RWPE2 (cell line): Measurements from ENCODE around the gene NR6A1.

Experiments used
- ATAC-seq: fragments of 200-7000 bp; cut with Tn5 transposase; 3 replicates; pipeline ENCODE4 v1.9.1; 2021; ENCODE audit warnings: low read depth
- DNase-seq: peaks from one replicate; pipeline ENCODE4 v3.0.0-alpha.2; 2020; ENCODE audit warnings: low spot score
- H3K27ac ChIP-seq: fragments of 450-650 bp; 2 replicates; pipeline ENCODE4 v1.5.1; 2017; ENCODE audit warnings: mild to moderate bottlenecking; ENCODE audit not compliant: poor library complexity, severe bottlenecking
- H3K27me3 ChIP-seq: fragments of 250-450 bp; sonication (Bioruptor Pico); 2 replicates; pipeline ENCODE4 v1.5.1; 2021; ENCODE audit warnings: mild to moderate bottlenecking, moderate library complexity; ENCODE audit not compliant: insufficient read depth, poor library complexity, severe bottlenecking
- H3K36me3 ChIP-seq: fragments of 250-450 bp; sonication (Bioruptor Pico); 2 replicates; pipeline ENCODE4 v1.5.1; 2020; ENCODE audit warnings: low read depth, mild to moderate bottlenecking, moderate library complexity
- H3K4me1 ChIP-seq: fragments of 250-450 bp; sonication (Bioruptor Pico); 2 replicates; pipeline ENCODE4 v1.5.1; 2021; ENCODE audit warnings: mild to moderate bottlenecking, moderate library complexity; ENCODE audit not compliant: insufficient read depth, poor library complexity, severe bottlenecking
- H3K4me3 ChIP-seq: fragments of 250-450 bp; sonication (Bioruptor Pico); 2 replicates; pipeline ENCODE4 v1.5.1; 2021; ENCODE audit warnings: mild to moderate bottlenecking, moderate library complexity; ENCODE audit not compliant: severe bottlenecking
- H3K9me3 ChIP-seq: fragments of 250-450 bp; sonication (Bioruptor Pico); 2 replicates; pipeline ENCODE4 v1.5.1; 2021; ENCODE audit warnings: mild to moderate bottlenecking, moderate library complexity; ENCODE audit not compliant: severe bottlenecking
- CTCF ChIP-seq: fragments of 450-650 bp; IDR thresholded peaks from one replicate; pipeline ENCODE4 v1.5.1; 2017; ENCODE audit warnings: mild to moderate bottlenecking, moderate library complexity; ENCODE audit not compliant: poor library complexity, severe bottlenecking

NR6A1 gene

GRCh38 chr9:124500796-124501611, 270.1 kb downstream of the NR6A1 start:
- no peak for DNase-seq
- Histone ChIP-seq H3K36me3 (no peaks in the 10 kb centered on the region), H3K27me3 (peaks cover 48% of the 10 kb centered on the region), H3K4me3 (no peak overlapping the region), H3K9me3 (no peaks in the 10 kb centered on the region), H3K4me1 (no peaks in the 10 kb centered on the region), H3K27ac (no peak overlapping the region)
- no peak for ATAC-seq
- TF ChIP-seq CTCF, result no peak

GRCh38 chr9:124500028-124500795, 270.9 kb downstream of the NR6A1 start:
- Histone ChIP-seq H3K4me3 (no peak overlapping the region), H3K36me3 (no peaks in the 10 kb centered on the region), H3K27ac (no peak overlapping the region), H3K9me3 (no peaks in the 10 kb centered on the region), H3K27me3 (peaks cover 41% of the 10 kb centered on the region), H3K4me1 (no peaks in the 10 kb centered on the region)
- ATAC-seq (no peak; the same call in 2 of the 3 replicates), DNase-seq (no peak)
- TF ChIP-seq CTCF, result no peak

- no peak for TF ChIP-seq CTCF
- Histone ChIP-seq H3K4me1 (no peaks in the 10 kb centered on the region), H3K27ac (no peak overlapping the region), H3K36me3 (no peaks in the 10 kb centered on the region), H3K27me3 (peaks cover 34% of the 10 kb centered on the region), H3K9me3 (no peaks in the 10 kb centered on the region), H3K4me3 (no peak overlapping the region)
- ATAC-seq, result no peak
- no peak for DNase-seq
Observed at GRCh38 chr9:124499216-124499615, 271.9 kb downstream of the NR6A1 start.

- TF ChIP-seq CTCF, result no peak
- Histone ChIP-seq H3K27ac (no peak overlapping the region), H3K9me3 (no peaks in the 10 kb centered on the region), H3K4me1 (no peaks in the 10 kb centered on the region), H3K27me3 (peaks cover 28% of the 10 kb centered on the region), H3K36me3 (no peaks in the 10 kb centered on the region), H3K4me3 (no peak overlapping the region)
- ATAC-seq, result no peak
- DNase-seq, result no peak
Observed at GRCh38 chr9:124498499-124499146, 272.5 kb downstream of the NR6A1 start.
